VCaP (cell line): Measurements from ENCODE around the gene HELZ.

Experiments used
- H3K27ac ChIP-seq: fragments of 450-650 bp; 2 replicates; pipeline ENCODE4 v1.5.1; 2017
- CTCF ChIP-seq: fragments of 450-650 bp; conservative IDR thresholded peaks from 2 replicates; pipeline ENCODE4 v1.5.1; 2017; ENCODE audit warnings: mild to moderate bottlenecking, moderate library complexity

Gene HELZ

GRCh38 chr17:67068999-67069398 lies 176.0 kb downstream of the HELZ start:
- no peak overlapping the region for H3K27ac ChIP-seq
- TF ChIP-seq CTCF = no peak

GRCh38 chr17:67067571-67068482 lies 177.2 kb downstream of the HELZ start:
- no peak for TF ChIP-seq CTCF
- H3K27ac ChIP-seq = no peak overlapping the region

- H3K27ac ChIP-seq = no peak overlapping the region
Measured at GRCh38 chr17:67066717-67067116, 178.3 kb downstream of the HELZ start.

GRCh38 chr17:67063141-67063540 lies 181.9 kb downstream of the HELZ start:
- TF ChIP-seq CTCF = no peak
- no peak overlapping the region for H3K27ac ChIP-seq

More at GRCh38 chr17:67066717-67067116, 178.3 kb downstream of the HELZ start:
- no peak for TF ChIP-seq CTCF

GRCh38 chr17:67059372-67059771 lies 185.6 kb downstream of the HELZ start:
- H3K27ac ChIP-seq = no peak overlapping the region
- TF ChIP-seq CTCF = no peak

GRCh38 chr17:67058036-67058435 lies 187.0 kb downstream of the HELZ start:
- TF ChIP-seq CTCF = no peak
- H3K27ac ChIP-seq = no peak overlapping the region

GRCh38 chr17:67056746-67057490 lies 188.1 kb downstream of the HELZ start:
- no peak for TF ChIP-seq CTCF
- peak overlapping the region; percentile 64 for H3K27ac ChIP-seq
